Gastrocnemius medialis (tissue), 4 donors: ENCODE results near the gene DAPK1. TPM values are rescaled to one million over a fixed set of nuclear protein-coding genes. Genes with fewer than 3 reads are reported as not detected.

Experiments used
- ATAC-seq, 2 donors: fragments of 150-250 bp; one replicate each; pipeline ENCODE4 v1.9.1; 2016
- DNase-seq, 2 donors: peaks; one replicate each; pipeline ENCODE4 v3.0.0-alpha.2; 2019
- H3K27ac ChIP-seq, 4 donors: fragments of 200-600 bp; sonication (generic); 1 replicate in 1 of 4; 2 replicates in 3 of 4; pipeline ENCODE4 v1.5.1; 2016 to 2018; ENCODE audit warnings: mild to moderate bottlenecking in 2 of 4, moderate library complexity in 1 of 4
- H3K27me3 ChIP-seq, 3 donors: fragments of 200-600 bp; sonication (generic) in 2 of 3; 1 replicate in 1 of 3; 2 replicates in 2 of 3; pipeline versions ENCODE4 v1.5.1 to v1.6.0; 2016 to 2019; ENCODE audit warnings: mild to moderate bottlenecking in 1 of 3, moderate library complexity in 1 of 3
- H3K36me3 ChIP-seq, 2 donors: fragments of 200-600 bp; sonication (generic) in 1 of 2; one replicate each; pipeline ENCODE4 v1.5.1; 2017 to 2018
- H3K4me1 ChIP-seq, 2 donors: fragments of 200-600 bp; sonication (generic) in 1 of 2; one replicate each; pipeline ENCODE4 v1.5.1; 2016 to 2017; ENCODE audit warnings: mild to moderate bottlenecking in 2 of 2
- H3K4me3 ChIP-seq, 4 donors: fragments of 200-600 bp; sonication (generic) in 3 of 4; 1 replicate in 1 of 4; 2 replicates in 3 of 4; pipeline ENCODE4 v1.5.1; 2016 to 2019; ENCODE audit warnings: mild to moderate bottlenecking in 2 of 4
- H3K9me3 ChIP-seq, 3 donors: fragments of 200-600 bp; sonication (generic) in 2 of 3; 1 replicate in 1 of 3; 2 replicates in 2 of 3; pipeline ENCODE4 v1.5.1; 2016 to 2019
- POLR2A ChIP-seq, 2 donors: fragments of 450-650 bp; IDR thresholded peaks; one replicate each; pipeline ENCODE4 v1.6.1; 2017; ENCODE audit warnings: antibody characterized with exemption in 2 of 2, mild to moderate bottlenecking in 2 of 2, moderate library complexity in 2 of 2
- in situ Hi-C, 4 donors: fragments of 200-750 bp; cut with MboI; loops; one replicate each; pipeline versions ENCODE4 v1.15.0 to v1.8.0; 2017; ENCODE audit warnings: low sequenced_read_pairs in 4 of 4
- intact Hi-C: fragments of 100-400 bp; cut with DNase I; formaldehyde crosslinking; loops from one replicate; pipeline ENCODE4 v1.15.1; 2023; ENCODE audit warnings: low total_unique reads
- total RNA-seq, 4 donors: library from RNA; depleted of rRNA; stranded (reverse); fragments of >200 nt; gene quantifications; one replicate each; pipeline versions ENCODE4 v1.1.0 to v1.2.3, GENCODE V29; 2016
- TF ChIP-seq, protein P1 (sequence below), 5 experiments: fragments of 450-650 bp in 3 of 5; fragments of 200-600 bp in 2 of 5; sonication (generic) in 2 of 5; IDR thresholded peaks in 4 of 5; conservative IDR thresholded peaks in 1 of 5; 1 replicate in 4 of 5; 2 replicates in 1 of 5; pipeline ENCODE4 v1.5.1; 2016 to 2019; ENCODE audit warnings: antibody characterized with exemption in 5 of 5, mild to moderate bottlenecking in 3 of 5, moderate library complexity in 3 of 5

Gene DAPK1
- total RNA-seq, 4 donors from 2014 or later = 1.2 to 4.3 (median 2.7) TPM

- peak overlapping the region; percentile 63 to 73 (median 66) for H3K27ac ChIP-seq
- H3K4me1 ChIP-seq = peaks cover 7 to 13% of the 10 kb centered on the region in 2 donors
- H3K36me3 ChIP-seq = no peaks in the 10 kb centered on the region
- TF ChIP-seq POLR2A (IDR thresholded peaks at IDR 0.05) = no peak
- peak overlapping the region in 1 of 4 donors; percentile 3 for H3K4me3 ChIP-seq
- DNase-seq (peak; percentile 82 to 89), ATAC-seq (peak; percentile 90 to 93)
- no peaks in the 10 kb centered on the region for H3K27me3 ChIP-seq
- H3K9me3 ChIP-seq = no peaks in the 10 kb centered on the region
- in situ Hi-C loops = no loop called here
- intact Hi-C loops = no loop called here
Measured at GRCh38 chr9:87713278-87713987, 215.8 kb downstream of the DAPK1 start.

GRCh38 chr9:87713988-87714330 lies 216.3 kb downstream of the DAPK1 start:
- DNase-seq = no peak
- H3K36me3 ChIP-seq = no peaks in the 10 kb centered on the region
- peak overlapping the region in 1 of 4 donors; percentile 3 for H3K4me3 ChIP-seq
- H3K9me3 ChIP-seq = no peaks in the 10 kb centered on the region
- ATAC-seq = no peak
- intact Hi-C loops = no loop called here
- in situ Hi-C loops = no loop called here
- peak overlapping the region; percentile 63 to 73 (median 66) for H3K27ac ChIP-seq
- no peak for TF ChIP-seq POLR2A (IDR thresholded peaks at IDR 0.05)
- TF ChIP-seq, protein P1, sequence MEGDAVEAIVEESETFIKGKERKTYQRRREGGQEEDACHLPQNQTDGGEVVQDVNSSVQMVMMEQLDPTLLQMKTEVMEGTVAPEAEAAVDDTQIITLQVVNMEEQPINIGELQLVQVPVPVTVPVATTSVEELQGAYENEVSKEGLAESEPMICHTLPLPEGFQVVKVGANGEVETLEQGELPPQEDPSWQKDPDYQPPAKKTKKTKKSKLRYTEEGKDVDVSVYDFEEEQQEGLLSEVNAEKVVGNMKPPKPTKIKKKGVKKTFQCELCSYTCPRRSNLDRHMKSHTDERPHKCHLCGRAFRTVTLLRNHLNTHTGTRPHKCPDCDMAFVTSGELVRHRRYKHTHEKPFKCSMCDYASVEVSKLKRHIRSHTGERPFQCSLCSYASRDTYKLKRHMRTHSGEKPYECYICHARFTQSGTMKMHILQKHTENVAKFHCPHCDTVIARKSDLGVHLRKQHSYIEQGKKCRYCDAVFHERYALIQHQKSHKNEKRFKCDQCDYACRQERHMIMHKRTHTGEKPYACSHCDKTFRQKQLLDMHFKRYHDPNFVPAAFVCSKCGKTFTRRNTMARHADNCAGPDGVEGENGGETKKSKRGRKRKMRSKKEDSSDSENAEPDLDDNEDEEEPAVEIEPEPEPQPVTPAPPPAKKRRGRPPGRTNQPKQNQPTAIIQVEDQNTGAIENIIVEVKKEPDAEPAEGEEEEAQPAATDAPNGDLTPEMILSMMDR (IDR thresholded peaks at IDR 0.05 in 4 of 5, conservative IDR thresholded peaks at IDR 0.05 in 1 of 5) = no peak
- peaks cover 7 to 13% of the 10 kb centered on the region in 2 donors for H3K4me1 ChIP-seq
- H3K27me3 ChIP-seq = no peaks in the 10 kb centered on the region

DNA sequence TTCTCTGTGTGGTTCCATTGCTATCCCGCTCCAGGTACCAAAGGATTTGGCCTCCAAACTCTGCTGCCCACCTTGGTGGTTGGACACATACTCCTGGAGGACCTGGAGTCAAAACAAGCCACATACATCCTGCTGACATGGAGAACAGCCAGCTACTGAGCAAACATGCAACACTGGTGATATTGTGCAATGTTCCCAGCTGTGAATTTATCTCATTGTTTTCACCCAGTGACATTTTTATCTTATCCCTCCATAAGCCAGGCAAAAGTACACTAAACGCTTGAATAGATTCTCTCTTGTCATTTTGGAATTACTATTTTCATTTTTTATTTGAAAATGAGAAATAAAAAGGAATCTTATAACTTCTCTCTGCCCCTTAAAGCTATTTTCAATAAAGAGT lies 217.2 kb downstream of the DAPK1 start:
- no peak for TF ChIP-seq POLR2A (IDR thresholded peaks at IDR 0.05)
- TF ChIP-seq, protein P1 (IDR thresholded peaks at IDR 0.05 in 4 of 5, conservative IDR thresholded peaks at IDR 0.05 in 1 of 5) = no peak
- Histone ChIP-seq H3K4me3 (no peak overlapping the region), H3K9me3 (no peaks in the 10 kb centered on the region), H3K27me3 (no peaks in the 10 kb centered on the region), H3K36me3 (no peaks in the 10 kb centered on the region), H3K4me1 (peaks cover 7 to 13% of the 10 kb centered on the region in 2 donors), H3K27ac (peak overlapping the region; percentile 63 to 73 (median 66))
- in situ Hi-C loops (no loop called here), intact Hi-C loops (no loop called here)
- ATAC-seq (peak; percentile 71 to 75), DNase-seq (peak; percentile 49 to 58)

GRCh38 chr9:87716141-87716540 lies 218.5 kb downstream of the DAPK1 start:
- ATAC-seq (no peak), DNase-seq (no peak)
- no peak overlapping the region for H3K27ac ChIP-seq
- H3K4me3 ChIP-seq = no peak overlapping the region
- no peaks in the 10 kb centered on the region for H3K27me3 ChIP-seq
- no peaks in the 10 kb centered on the region for H3K36me3 ChIP-seq
- intact Hi-C loops (no loop called here), in situ Hi-C loops (no loop called here)
- H3K9me3 ChIP-seq = no peaks in the 10 kb centered on the region
- TF ChIP-seq, protein P1 (IDR thresholded peaks at IDR 0.05 in 4 of 5, conservative IDR thresholded peaks at IDR 0.05 in 1 of 5) = no peak
- TF ChIP-seq POLR2A (IDR thresholded peaks at IDR 0.05) = no peak
- peaks cover 7 to 13% of the 10 kb centered on the region in 2 donors for H3K4me1 ChIP-seq

DNA sequence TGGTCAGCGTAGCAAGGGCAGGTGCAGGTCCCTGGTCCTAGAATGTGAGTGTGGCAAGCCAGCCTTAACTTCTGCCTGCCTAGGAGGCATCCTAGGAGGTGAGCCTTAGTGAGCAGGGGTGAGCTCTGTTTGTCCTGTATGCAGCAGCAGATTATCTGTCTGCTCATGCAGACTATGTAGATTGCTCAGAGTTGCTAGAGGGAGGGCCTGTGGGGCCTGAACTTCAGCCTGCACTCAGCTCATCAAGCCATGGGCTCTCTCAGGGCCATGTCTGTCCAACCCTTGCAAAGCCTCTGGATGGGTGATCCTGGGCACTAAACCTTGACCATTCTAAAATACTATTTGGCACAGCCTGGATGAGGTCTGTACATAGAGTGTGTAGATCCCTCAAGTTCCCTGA lies 219.8 kb downstream of the DAPK1 start:
- H3K4me3 ChIP-seq = no peak overlapping the region
- intact Hi-C loops (no loop called here), in situ Hi-C loops (no loop called here)
- H3K36me3 ChIP-seq = no peaks in the 10 kb centered on the region
- H3K9me3 ChIP-seq = no peaks in the 10 kb centered on the region
- no peak for DNase-seq
- TF ChIP-seq POLR2A (IDR thresholded peaks at IDR 0.05) = no peak
- TF ChIP-seq, protein P1 (IDR thresholded peaks at IDR 0.05 in 4 of 5, conservative IDR thresholded peaks at IDR 0.05 in 1 of 5) = no peak
- H3K27ac ChIP-seq = no peak overlapping the region
- ATAC-seq = no peak
- peaks cover 7 to 13% of the 10 kb centered on the region in 2 donors for H3K4me1 ChIP-seq
- H3K27me3 ChIP-seq = no peaks in the 10 kb centered on the region
